ENCODE results near the gene GPR31.

DNA sequence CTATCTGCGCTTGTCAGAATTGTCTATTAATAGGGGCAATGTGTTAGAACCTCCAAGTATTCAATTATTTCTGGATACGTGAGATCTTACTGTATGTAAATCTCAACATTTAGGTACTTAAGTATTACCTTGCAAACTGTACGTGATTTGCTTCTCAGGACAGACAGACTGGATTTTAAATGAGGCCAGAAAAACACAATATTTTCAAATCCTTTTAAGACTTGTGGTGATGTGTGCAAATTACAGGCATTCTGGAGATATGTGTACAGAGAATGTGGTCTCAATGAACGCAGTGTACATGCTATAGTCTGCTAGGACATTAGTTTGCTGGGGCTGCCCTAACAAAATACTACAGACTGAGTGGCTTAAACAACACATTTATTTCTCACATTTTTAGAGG, 18.0 kb downstream of the GPR31 start:
- TF ChIP-seq, protein P1, sequence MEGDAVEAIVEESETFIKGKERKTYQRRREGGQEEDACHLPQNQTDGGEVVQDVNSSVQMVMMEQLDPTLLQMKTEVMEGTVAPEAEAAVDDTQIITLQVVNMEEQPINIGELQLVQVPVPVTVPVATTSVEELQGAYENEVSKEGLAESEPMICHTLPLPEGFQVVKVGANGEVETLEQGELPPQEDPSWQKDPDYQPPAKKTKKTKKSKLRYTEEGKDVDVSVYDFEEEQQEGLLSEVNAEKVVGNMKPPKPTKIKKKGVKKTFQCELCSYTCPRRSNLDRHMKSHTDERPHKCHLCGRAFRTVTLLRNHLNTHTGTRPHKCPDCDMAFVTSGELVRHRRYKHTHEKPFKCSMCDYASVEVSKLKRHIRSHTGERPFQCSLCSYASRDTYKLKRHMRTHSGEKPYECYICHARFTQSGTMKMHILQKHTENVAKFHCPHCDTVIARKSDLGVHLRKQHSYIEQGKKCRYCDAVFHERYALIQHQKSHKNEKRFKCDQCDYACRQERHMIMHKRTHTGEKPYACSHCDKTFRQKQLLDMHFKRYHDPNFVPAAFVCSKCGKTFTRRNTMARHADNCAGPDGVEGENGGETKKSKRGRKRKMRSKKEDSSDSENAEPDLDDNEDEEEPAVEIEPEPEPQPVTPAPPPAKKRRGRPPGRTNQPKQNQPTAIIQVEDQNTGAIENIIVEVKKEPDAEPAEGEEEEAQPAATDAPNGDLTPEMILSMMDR (conservative IDR thresholded peaks at IDR 0.05; ENCODE audit: low read length), result no peak
- TF ChIP-seq EZH2phosphoT487 (IDR thresholded peaks at IDR 0.05; ENCODE audit: borderline replicate concordance), result no peak

All from Loucy (cell line).